Osteoblast (primary cell): Measurements from ENCODE around the gene CDADC1. TPM values are rescaled to one million over a fixed set of nuclear protein-coding genes. Genes with fewer than 3 reads are reported as not detected.

ENCODE experiments used
- DNase-seq: peaks from one replicate; pipeline ENCODE4 v3.0.0; 2011; ENCODE audit warnings: low spot score, mixed read lengths; ENCODE audit not compliant: insufficient read length; ENCODE audit errors: missing footprints
- H2AFZ ChIP-seq: 2 replicates; pipeline ENCODE4 v1.6.0; 2011; ENCODE audit warnings: mild to moderate bottlenecking, low read length
- H3K27ac ChIP-seq: 2 replicates; pipeline ENCODE4 v1.5.1; 2011; ENCODE audit warnings: mild to moderate bottlenecking, low read depth, low read length, moderate library complexity
- H3K27me3 ChIP-seq: 2 replicates; pipeline ENCODE4 v1.6.0; 2012; ENCODE audit warnings: mild to moderate bottlenecking, control low read depth, inconsistent platforms, low read length, moderate library complexity; ENCODE audit not compliant: insufficient read depth
- H3K36me3 ChIP-seq: 2 replicates; pipeline ENCODE4 v1.5.1; 2011; ENCODE audit warnings: mild to moderate bottlenecking, low read length, control low read depth, moderate library complexity; ENCODE audit not compliant: insufficient read depth
- H3K4me1 ChIP-seq: 2 replicates; pipeline ENCODE4 v1.5.1; 2011; ENCODE audit warnings: mild to moderate bottlenecking, low read length, control low read depth, moderate library complexity; ENCODE audit not compliant: insufficient read depth
- H3K4me2 ChIP-seq: 2 replicates; pipeline ENCODE4 v1.6.0; 2011; ENCODE audit warnings: mild to moderate bottlenecking, low read length; ENCODE audit not compliant: insufficient read depth
- H3K4me3 ChIP-seq: fragments of 200-600 bp; sonication (generic); 3 replicates; pipeline ENCODE4 v1.5.1; 2012; ENCODE audit warnings: mild to moderate bottlenecking, low read length, inconsistent platforms; ENCODE audit not compliant: insufficient read depth
- H3K79me2 ChIP-seq: 2 replicates; pipeline ENCODE4 v1.6.0; 2012; ENCODE audit warnings: mild to moderate bottlenecking, low read length, control low read depth, inconsistent platforms; ENCODE audit not compliant: insufficient read depth
- H3K9me3 ChIP-seq: 2 replicates; pipeline ENCODE4 v1.5.1; 2011; ENCODE audit warnings: low read depth, low read length, control low read depth
- H4K20me1 ChIP-seq: 2 replicates; pipeline ENCODE4 v1.6.0; 2012; ENCODE audit warnings: mild to moderate bottlenecking, low read length, control low read depth; ENCODE audit not compliant: insufficient read depth
- total RNA-seq: library from RNA; depleted of rRNA; stranded (reverse); fragments of >200 nt; gene quantifications from 2 replicates; pipeline ENCODE4 v1.2.3, GENCODE V29; 2012
- TF ChIP-seq, protein P1 (sequence below): IDR thresholded peaks from 2 replicates; pipeline ENCODE4 v1.5.1; 2011; ENCODE audit warnings: mild to moderate bottlenecking, low read depth, low read length, moderate library complexity; ENCODE audit errors: extremely low read depth

The CDADC1 gene
- total RNA-seq, 1 donor, result 3.6 TPM

GRCh38 chr13:49220036-49220855 is 27.5 kb upstream of the CDADC1 start, which contains the start of gene MLNR:
Gene MLNR, plus strand, starts transcription at chr13:49220338. Its CDS starts 0 bp downstream, at chr13:49220338.
- H3K27me3 ChIP-seq, result peaks cover 75% of the 10 kb centered on the region
- DNase-seq, result peak; percentile 89
- no peaks in the 10 kb centered on the region for H3K79me2 ChIP-seq
- no peaks in the 10 kb centered on the region for H3K9me3 ChIP-seq
- no peak within 1 kb of the TSS for H3K27ac ChIP-seq
- peak within 1 kb of the TSS; percentile 60 for H3K4me2 ChIP-seq
- H2AFZ ChIP-seq, result peak within 1 kb of the TSS; percentile 35
- H3K36me3 ChIP-seq, result no peaks in the 10 kb centered on the region
- H3K4me1 ChIP-seq, result no peaks in the 10 kb centered on the region
- TF ChIP-seq, protein P1, sequence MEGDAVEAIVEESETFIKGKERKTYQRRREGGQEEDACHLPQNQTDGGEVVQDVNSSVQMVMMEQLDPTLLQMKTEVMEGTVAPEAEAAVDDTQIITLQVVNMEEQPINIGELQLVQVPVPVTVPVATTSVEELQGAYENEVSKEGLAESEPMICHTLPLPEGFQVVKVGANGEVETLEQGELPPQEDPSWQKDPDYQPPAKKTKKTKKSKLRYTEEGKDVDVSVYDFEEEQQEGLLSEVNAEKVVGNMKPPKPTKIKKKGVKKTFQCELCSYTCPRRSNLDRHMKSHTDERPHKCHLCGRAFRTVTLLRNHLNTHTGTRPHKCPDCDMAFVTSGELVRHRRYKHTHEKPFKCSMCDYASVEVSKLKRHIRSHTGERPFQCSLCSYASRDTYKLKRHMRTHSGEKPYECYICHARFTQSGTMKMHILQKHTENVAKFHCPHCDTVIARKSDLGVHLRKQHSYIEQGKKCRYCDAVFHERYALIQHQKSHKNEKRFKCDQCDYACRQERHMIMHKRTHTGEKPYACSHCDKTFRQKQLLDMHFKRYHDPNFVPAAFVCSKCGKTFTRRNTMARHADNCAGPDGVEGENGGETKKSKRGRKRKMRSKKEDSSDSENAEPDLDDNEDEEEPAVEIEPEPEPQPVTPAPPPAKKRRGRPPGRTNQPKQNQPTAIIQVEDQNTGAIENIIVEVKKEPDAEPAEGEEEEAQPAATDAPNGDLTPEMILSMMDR, result no peak
- peak within 1 kb of the TSS; percentile 35 for H3K4me3 ChIP-seq
- no peaks in the 10 kb centered on the region for H4K20me1 ChIP-seq

DNA sequence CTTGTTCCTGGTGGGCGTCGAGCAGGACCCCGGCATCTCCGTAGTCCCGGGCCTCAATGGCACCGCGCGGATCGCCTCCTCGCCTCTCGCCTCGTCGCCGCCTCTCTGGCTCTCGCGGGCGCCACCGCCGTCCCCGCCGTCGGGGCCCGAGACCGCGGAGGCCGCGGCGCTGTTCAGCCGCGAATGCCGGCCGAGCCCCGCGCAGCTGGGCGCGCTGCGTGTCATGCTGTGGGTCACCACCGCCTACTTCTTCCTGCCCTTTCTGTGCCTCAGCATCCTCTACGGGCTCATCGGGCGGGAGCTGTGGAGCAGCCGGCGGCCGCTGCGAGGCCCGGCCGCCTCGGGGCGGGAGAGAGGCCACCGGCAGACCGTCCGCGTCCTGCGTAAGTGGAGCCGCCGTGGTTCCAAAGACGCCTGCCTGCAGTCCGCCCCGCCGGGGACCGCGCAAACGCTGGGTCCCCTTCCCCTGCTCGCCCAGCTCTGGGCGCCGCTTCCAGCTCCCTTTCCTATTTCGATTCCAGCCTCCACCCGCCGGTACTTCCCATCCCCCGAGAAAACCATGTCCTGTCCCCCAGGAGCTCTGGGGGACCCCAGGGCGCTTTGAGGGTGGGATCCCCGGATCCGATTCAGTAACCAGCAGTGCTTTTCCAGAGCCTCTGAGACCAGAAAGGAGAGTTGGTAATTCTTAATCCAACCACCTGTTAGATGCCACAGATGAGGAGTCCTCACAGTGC is 26.7 kb upstream of the CDADC1 start:
- H3K4me2 ChIP-seq, result peak overlapping the region; percentile 60
- no peaks in the 10 kb centered on the region for H3K36me3 ChIP-seq
- TF ChIP-seq, protein P1, result no peak
- no peaks in the 10 kb centered on the region for H3K79me2 ChIP-seq
- no peaks in the 10 kb centered on the region for H4K20me1 ChIP-seq
- H3K4me1 ChIP-seq, result no peaks in the 10 kb centered on the region
- H2AFZ ChIP-seq, result no peak overlapping the region
- peak; percentile 90 for DNase-seq
- H3K9me3 ChIP-seq, result no peaks in the 10 kb centered on the region
- H3K4me3 ChIP-seq, result peak overlapping the region; percentile 7
- H3K27me3 ChIP-seq, result peaks cover 80% of the 10 kb centered on the region
- H3K27ac ChIP-seq, result no peak overlapping the region

DNA sequence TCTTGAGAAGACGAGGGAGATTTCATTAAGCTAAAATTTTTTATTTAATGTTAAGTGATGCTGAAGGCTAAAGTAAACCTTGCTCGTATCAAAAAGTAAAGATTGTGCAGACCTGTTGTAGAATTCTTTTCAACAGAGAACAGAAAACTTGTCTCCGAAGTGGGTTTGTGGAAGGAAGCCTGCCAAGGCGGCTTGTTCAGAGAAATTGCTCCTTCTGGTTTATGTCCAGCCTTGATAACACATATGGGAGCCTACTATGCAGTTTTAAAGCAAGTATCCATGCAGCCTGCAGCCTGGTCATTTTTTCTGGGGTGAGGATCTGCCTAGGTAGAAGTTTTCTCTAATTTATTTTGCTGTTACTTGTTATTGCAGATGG is 26.1 kb upstream of the CDADC1 start:
- Histone ChIP-seq H3K4me3 (no peak overlapping the region), H2AFZ (no peak overlapping the region), H3K36me3 (no peaks in the 10 kb centered on the region), H3K9me3 (no peaks in the 10 kb centered on the region), H3K27me3 (peaks cover 80% of the 10 kb centered on the region), H3K4me2 (no peak overlapping the region), H3K4me1 (no peaks in the 10 kb centered on the region), H3K27ac (no peak overlapping the region), H3K79me2 (no peaks in the 10 kb centered on the region), H4K20me1 (no peaks in the 10 kb centered on the region)
- DNase-seq, result no peak
- TF ChIP-seq, protein P1, result no peak
